Upper lobe of left lung (tissue), 4 donors: ENCODE measurements around the gene FXYD7.

Experiments
- EP300 ChIP-seq, 4 donors: sonication (generic); formaldehyde crosslinking; IDR thresholded peaks; one replicate each; pipeline ENCODE4 v1.5.1; 2017; ENCODE audit warnings: antibody characterized with exemption in 4 of 4, control low read depth in 2 of 4
- POLR2A ChIP-seq, 4 donors: fragments of 450-650 bp; IDR thresholded peaks; one replicate each; pipeline ENCODE4 v1.5.1; 2016 to 2017; ENCODE audit warnings: antibody characterized with exemption in 4 of 4, mild to moderate bottlenecking in 2 of 4
- POLR2AphosphoS5 ChIP-seq, 2 donors: sonication (generic); formaldehyde crosslinking; IDR thresholded peaks; one replicate each; pipeline ENCODE4 v1.5.1; 2017; ENCODE audit warnings: antibody characterized with exemption in 2 of 2
- TF ChIP-seq, protein P1 (sequence below), 6 experiments: fragments of 450-650 bp in 4 of 6; fragments of 200-600 bp in 2 of 6; sonication (generic) in 2 of 6; IDR thresholded peaks; one replicate each; pipeline ENCODE4 v1.5.1; 2016 to 2019; ENCODE audit warnings: antibody characterized with exemption in 6 of 6

- TF ChIP-seq, protein P1, sequence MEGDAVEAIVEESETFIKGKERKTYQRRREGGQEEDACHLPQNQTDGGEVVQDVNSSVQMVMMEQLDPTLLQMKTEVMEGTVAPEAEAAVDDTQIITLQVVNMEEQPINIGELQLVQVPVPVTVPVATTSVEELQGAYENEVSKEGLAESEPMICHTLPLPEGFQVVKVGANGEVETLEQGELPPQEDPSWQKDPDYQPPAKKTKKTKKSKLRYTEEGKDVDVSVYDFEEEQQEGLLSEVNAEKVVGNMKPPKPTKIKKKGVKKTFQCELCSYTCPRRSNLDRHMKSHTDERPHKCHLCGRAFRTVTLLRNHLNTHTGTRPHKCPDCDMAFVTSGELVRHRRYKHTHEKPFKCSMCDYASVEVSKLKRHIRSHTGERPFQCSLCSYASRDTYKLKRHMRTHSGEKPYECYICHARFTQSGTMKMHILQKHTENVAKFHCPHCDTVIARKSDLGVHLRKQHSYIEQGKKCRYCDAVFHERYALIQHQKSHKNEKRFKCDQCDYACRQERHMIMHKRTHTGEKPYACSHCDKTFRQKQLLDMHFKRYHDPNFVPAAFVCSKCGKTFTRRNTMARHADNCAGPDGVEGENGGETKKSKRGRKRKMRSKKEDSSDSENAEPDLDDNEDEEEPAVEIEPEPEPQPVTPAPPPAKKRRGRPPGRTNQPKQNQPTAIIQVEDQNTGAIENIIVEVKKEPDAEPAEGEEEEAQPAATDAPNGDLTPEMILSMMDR (IDR thresholded peaks at IDR 0.05): no peak
- TF ChIP-seq EP300 (IDR thresholded peaks at IDR 0.05) (no peak), POLR2AphosphoS5 (IDR thresholded peaks at IDR 0.05) (no peak), POLR2A (IDR thresholded peaks at IDR 0.05) (no peak)
These were observed 42.2 kb upstream of the FXYD7 start for GRCh38 chr19:35100588-35101533.
